ENCODE results near the gene ZNF529.

Gene ZNF529

GRCh38 chr19:36508325-36508724 lies 64.8 kb downstream of the ZNF529 start:
- no peak for DNase-seq

- no peak for DNase-seq
These were observed 71.1 kb downstream of the ZNF529 start for GRCh38 chr19:36501973-36502372.

- no peak for DNase-seq
These were observed 76.1 kb downstream of the ZNF529 start for GRCh38 chr19:36497001-36497400.
